ENCODE measurements around the gene NDUFA11. TPM values are rescaled to one million over a fixed set of nuclear protein-coding genes. Genes with fewer than 3 reads are reported as not detected.
"Not testable (repeated sequence)": the region's sequence is repeated elsewhere in the genome, so short reads cannot be mapped to it uniquely, and the experiment has no call there.

The NDUFA11 gene
- total RNA-seq, 1 donor from 2014 or later = 203 TPM

DNA sequence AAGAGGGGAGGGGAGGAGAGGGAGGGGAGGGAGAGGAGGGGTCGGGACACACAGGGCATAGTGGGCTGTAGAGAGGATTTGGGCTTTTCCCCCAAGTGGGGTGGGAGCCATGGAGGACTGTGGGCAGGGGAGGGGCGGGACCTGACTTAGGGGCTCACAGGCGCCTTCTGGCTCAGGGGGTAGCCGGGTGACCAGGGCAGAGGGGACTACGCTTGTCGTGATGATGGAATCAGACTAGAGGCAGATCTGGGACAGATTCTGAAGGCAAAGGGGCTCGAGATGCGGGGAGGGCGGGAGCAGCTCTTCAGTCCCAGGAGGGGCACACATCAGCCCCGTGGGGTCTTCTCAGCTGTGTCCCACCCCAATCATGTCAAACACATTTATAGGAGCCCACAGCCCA, 13.5 kb downstream of the NDUFA11 start:
- DNase-seq (ENCODE audit: low read depth) = no peak
- Histone ChIP-seq H3K27me3 (ENCODE audit: control insufficient read depth, insufficient read depth, low read length) (peaks cover 18% of the 10 kb centered on the region), H3K4me3 (ENCODE audit: low read depth, low read length) (no peak overlapping the region), H3K36me3 (ENCODE audit: control insufficient read depth, insufficient read depth, low read length) (no peaks in the 10 kb centered on the region)
- TF ChIP-seq, protein P1, sequence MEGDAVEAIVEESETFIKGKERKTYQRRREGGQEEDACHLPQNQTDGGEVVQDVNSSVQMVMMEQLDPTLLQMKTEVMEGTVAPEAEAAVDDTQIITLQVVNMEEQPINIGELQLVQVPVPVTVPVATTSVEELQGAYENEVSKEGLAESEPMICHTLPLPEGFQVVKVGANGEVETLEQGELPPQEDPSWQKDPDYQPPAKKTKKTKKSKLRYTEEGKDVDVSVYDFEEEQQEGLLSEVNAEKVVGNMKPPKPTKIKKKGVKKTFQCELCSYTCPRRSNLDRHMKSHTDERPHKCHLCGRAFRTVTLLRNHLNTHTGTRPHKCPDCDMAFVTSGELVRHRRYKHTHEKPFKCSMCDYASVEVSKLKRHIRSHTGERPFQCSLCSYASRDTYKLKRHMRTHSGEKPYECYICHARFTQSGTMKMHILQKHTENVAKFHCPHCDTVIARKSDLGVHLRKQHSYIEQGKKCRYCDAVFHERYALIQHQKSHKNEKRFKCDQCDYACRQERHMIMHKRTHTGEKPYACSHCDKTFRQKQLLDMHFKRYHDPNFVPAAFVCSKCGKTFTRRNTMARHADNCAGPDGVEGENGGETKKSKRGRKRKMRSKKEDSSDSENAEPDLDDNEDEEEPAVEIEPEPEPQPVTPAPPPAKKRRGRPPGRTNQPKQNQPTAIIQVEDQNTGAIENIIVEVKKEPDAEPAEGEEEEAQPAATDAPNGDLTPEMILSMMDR (IDR thresholded peaks at IDR 0.05; ENCODE audit: insufficient read depth, low read length, poor library complexity, severe bottlenecking) = no peak

DNA sequence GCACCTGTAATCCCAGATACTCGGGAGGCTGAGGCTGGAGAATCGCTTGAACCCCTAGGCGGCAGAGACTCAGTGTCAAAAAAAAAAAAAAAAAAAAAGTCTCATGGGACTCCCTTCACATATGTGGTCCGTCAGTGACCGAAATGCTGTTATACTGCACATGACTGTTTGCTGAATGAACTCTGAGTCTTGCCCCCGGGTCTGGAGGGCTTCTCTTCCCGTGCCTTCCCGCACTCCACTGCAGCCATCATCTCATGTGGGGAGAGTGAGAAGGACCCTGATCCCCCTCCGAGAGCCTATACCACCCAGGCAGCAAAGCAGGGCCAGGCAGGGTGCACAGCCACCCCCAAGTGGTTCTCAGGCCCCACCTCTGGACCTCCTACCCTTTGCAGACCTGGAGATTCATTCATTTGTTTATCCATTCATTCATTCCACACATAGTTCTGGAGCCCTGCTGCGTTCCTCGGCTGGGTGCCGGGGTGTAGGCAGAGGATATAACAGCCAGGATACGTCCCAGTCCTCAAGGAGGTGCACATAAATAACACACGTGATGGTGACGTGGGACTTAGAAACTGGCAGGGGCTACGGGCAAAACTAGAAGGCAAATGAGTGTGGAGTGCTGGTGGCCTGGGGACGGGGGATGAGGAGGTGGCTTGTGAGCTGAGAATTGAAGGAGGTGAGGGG, 14.2 kb downstream of the NDUFA11 start:
- Histone ChIP-seq H3K36me3 (ENCODE audit: control insufficient read depth, insufficient read depth, low read length) (no peaks in the 10 kb centered on the region), H3K27me3 (ENCODE audit: control insufficient read depth, insufficient read depth, low read length) (peaks cover 18% of the 10 kb centered on the region), H3K4me3 (ENCODE audit: low read depth, low read length) (no peak overlapping the region)
- TF ChIP-seq, protein P1 (IDR thresholded peaks at IDR 0.05; ENCODE audit: insufficient read depth, low read length, poor library complexity, severe bottlenecking) = no peak
- DNase-seq (ENCODE audit: low read depth) = no peak

DNA sequence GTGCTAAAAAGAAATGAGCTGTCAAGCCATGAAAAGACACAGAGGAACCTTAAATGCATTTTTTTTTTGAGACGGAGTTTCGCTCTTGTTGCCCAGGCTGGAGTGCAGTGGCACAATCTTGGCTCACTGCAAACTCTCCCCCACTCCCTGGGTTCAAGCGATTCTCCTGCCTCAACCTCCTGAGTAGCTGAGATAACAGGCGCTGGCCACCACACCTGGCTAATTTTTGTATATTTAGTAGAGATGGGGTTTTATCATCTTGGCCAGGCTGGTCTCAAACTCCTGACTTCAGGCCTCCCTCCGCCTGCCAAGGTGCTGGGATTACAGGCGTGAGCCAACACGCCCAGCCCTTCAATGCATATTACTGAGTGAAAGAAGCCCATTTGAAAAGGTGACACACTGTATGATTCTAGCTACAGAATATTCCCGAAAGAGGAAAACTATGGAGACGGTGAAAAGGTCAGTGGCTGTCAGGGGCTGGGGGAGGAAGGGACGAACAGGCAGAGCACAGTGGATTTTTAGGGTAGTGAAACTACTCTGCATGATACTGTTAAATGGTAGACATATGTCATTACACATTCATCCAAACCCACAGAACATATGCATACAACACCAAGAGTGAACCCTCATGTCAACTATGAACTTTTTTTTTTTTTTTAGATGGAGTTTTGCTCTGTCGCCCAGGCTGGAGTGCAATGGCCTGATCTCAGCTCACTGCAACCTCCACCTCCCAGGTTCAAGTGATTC, 19.4 kb downstream of the NDUFA11 start:
- not testable (repeated sequence) for H3K4me3 ChIP-seq (ENCODE audit: low read depth, low read length); DNase-seq (ENCODE audit: low read depth); H3K36me3 ChIP-seq (ENCODE audit: control insufficient read depth, insufficient read depth, low read length)
- H3K27me3 ChIP-seq (ENCODE audit: control insufficient read depth, insufficient read depth, low read length) = peaks cover 14% of the 10 kb centered on the region

DNA sequence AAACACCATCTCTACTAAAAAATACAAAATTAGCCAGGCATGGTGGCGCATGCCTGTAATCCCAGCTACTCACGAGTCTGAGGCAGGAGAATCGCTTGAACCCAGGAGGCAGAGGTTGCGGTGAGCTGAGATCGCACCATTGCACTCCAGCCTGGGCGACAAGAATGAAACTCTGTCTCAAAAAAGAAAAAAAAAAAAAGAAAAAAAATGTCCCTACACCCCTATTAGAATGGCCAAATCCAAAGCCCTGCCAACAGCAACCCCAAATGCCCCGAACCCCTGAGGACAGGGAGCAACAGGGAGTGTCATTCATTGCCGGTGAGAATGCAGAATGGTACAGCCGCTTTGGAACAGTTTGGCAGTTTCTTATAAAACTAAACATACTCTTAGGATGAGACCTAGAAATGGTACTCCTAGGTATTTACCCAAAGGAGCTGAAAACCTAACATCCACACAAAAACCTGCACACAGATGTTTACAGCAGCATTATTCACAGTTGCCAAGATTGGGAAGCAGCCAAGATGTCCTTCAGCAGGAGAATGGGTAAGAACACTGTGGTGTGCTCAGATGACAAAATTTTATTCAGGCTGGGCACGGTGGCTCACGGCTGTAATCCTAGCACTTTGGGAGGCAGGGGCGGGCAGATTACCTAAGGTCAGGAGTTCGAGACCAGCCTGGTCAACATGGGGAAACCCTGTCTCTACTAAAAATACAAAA, 20.3 kb downstream of the NDUFA11 start:
- peaks cover 18% of the 10 kb centered on the region for H3K27me3 ChIP-seq (ENCODE audit: control insufficient read depth, insufficient read depth, low read length)
- H3K4me3 ChIP-seq (ENCODE audit: low read depth, low read length); H3K36me3 ChIP-seq (ENCODE audit: control insufficient read depth, insufficient read depth, low read length); DNase-seq (ENCODE audit: low read depth): not testable (repeated sequence)

DNA sequence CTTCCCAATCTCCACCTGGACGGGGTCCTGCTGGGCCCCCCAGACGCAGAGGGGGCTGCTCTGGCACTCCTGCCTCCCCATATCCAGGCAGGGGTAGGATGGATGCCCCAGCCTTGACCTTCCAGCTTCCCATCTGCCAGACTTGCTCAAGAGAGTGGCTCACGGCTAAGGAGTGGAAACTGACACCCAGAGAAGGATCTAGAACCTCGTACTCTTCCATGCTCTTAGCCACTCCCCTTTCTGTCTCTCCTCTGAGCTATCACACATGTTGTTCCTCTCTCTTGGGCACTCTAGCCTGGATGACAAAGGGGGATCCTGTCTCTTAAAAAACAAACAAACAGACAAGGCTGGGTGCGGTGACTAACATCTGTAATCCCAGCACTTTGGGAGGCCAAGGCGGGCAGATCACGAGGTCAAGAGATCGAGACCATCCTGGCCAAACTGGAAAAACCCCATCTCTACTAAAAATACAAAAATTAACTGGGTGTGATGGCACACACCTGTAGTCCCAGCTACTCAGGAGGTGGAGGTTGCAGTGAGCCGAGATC, 21.1 kb downstream of the NDUFA11 start:
- TF ChIP-seq, protein P1 (IDR thresholded peaks at IDR 0.05; ENCODE audit: insufficient read depth, low read length, poor library complexity, severe bottlenecking) = no peak
- DNase-seq (ENCODE audit: low read depth) = no peak
- H3K36me3 ChIP-seq (ENCODE audit: control insufficient read depth, insufficient read depth, low read length) = no peaks in the 10 kb centered on the region
- H3K4me3 ChIP-seq (ENCODE audit: low read depth, low read length) = no peak overlapping the region
- peaks cover 18% of the 10 kb centered on the region for H3K27me3 ChIP-seq (ENCODE audit: control insufficient read depth, insufficient read depth, low read length)

DNA sequence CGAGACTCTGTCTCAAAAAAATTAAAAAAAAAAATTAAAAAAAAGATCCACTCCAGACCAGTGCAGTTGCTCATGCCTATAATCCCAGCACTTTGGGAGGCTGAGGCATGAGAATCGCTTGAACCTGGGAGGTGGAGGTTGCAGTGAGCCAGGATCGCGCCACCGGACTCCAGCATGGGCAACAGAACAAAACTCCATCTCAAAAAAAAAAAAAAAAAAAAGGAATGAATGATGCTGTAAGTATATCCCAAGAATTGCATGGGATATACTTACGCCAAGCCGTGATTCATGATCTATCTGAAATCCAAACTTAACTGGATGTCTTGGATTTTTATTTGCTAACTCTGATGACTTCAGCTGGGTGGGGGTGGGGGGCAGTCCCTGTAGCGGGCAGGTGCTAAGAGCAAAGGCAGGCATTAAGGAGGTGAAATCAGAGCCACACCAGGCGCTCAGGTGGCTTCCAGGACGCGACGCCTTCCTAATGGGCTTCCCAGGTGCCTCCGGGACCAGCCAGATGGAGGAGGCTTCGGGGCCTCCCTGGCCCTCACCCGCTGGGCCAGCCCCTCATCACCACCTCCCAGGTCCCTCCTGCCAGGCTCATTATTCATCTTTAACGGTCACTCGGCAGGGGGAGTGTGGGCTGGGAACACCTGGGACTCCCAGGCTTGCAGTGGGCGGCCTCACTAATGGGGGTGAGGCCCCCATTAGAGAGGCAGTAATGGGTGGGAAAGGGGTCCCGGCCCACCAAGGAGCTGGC, 21.9 kb downstream of the NDUFA11 start:
- H3K4me3 ChIP-seq (ENCODE audit: low read depth, low read length) = no peak overlapping the region

More for the DNA sequence above, 21.9 kb downstream of the NDUFA11 start:
- TF ChIP-seq, protein P1 (IDR thresholded peaks at IDR 0.05; ENCODE audit: insufficient read depth, low read length, poor library complexity, severe bottlenecking) = no peak
- no peak for DNase-seq (ENCODE audit: low read depth)
- H3K27me3 ChIP-seq (ENCODE audit: control insufficient read depth, insufficient read depth, low read length) = peaks cover 18% of the 10 kb centered on the region
- no peaks in the 10 kb centered on the region for H3K36me3 ChIP-seq (ENCODE audit: control insufficient read depth, insufficient read depth, low read length)

Measured in kidney epithelial cell (primary cell).